HG03095 (cell line): ENCODE measurements around the gene THAP7.
"Not testable (repeated sequence)": the region's sequence is repeated elsewhere in the genome, so short reads cannot be mapped to it uniquely, and the experiment has no call there.

Experiments used
- ATAC-seq: cut with Tn5 transposase; IDR thresholded peaks from one replicate; pipeline ENCODE4 v1.9.1; 2021; ENCODE audit warnings: moderate library complexity; ENCODE audit not compliant: unreplicated experiment

The THAP7 gene

GRCh38 chr22:21013657-21014201 is 11.8 kb upstream of the THAP7 start:
- ATAC-seq: no peak

DNA sequence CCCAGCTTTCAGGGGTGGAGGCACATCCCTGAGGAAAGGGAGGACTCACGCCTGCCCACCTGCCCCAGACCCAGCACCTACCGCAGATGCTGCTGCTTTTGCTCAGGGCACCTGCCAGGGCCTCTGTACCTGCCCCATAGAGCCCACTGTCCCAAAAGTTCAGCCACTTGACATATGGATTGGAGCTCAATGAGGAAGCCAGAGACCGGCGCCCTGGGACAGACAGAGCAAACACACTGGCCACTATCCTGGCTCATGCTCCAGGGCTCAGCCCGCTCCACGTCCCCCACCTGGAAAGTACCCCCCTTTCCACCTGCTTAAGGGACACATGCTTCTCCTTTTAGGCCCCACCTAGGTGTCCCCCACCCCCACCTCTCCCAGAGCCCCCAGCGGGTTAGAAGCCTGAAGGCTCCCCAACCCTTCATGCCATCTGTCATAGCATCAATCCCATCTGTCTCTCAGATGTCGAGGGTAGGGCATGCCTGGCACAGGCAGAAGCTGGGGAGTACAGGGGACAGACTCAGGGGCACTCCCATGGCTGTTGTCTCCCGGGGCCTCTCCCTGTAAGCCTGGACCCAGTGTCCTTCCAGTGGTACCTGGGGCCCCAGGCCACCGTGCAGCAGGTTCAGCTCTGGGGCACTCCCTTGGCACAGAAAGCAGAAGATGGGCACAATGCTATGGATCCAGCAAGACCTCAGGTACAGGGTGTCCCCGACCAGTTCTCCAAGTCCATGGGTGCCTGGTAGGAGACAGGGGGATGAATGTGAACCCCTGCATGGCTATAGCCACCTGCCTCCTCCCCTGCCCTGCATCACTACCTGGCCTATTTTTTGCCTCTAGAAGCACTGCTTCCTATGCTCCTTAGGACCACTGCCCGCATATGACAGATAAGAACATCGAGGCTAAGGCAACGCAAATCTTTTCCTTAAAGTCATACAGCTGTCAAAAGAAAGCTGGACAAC is 10.8 kb upstream of the THAP7 start:
- no peak for ATAC-seq

DNA sequence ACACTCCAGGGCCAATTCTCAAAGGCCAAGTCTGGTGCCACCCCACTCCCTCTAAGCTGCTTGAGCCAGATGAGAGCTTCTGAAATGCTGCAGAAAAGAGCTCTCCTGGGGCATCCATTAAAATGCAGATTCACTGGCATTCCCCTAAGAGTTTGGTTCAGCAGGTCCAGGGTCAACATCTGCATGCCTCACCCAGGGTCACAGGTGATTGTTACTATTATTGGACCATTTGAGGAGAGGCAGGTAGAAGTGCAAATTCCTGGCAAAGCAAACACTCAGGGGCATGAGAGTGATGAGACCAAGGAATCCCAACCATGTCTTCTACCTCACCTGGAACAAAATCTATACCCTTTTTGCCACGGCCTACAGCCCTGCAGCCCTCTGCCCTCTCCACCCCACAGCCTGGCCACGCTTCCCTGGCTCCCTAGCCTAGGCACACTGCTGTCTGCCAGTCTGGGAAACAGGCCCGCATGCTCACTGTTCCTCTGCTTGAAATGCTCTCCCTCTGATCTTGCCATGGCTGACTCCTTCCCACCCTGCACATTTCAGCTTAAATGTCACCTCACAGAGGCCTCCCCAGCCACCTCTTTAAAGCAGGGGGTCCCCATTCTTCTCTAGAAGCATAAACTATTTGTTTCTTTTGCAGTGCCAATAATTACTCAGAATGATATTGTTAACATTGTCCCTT is 8.7 kb upstream of the THAP7 start:
- no peak for ATAC-seq

DNA sequence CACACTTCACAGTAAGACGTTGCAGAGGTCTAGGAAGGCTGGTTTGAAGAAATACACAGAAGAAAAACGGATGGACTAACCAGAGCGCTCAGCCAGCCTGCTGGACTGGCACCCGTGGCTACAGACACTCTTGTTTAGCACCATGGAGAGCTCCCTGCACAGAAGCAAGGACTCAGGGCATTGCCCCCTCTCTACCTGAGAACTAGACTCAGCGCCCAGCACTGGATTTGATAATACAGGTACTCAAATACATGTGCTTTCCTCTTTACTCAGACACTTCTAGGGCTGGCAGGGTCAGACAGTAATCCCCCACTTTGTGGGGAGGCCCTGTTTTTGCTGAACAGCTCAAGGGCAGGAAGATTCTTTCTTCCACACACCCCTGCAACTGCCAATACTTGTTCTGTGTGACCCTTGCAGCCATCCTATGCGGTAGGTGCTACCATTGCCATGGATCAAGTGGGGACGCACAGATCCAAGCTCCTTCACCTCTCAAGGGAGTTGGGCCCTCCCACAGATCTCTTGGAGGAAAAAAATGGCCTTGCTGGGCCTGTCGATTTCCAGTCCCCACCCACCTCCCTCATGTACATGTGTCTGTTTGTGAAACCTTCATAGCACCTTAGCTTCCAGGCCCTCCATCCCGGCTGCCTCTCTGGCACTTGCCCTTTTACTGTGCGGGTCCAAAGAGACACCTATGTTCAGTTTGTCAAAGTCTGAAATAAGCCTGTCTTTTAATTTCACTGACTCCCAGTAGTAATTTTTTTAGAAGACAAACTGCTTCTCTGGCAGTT is 7.9 kb upstream of the THAP7 start:
- ATAC-seq: no peak

- not testable (repeated sequence) for ATAC-seq
These were observed 7.3 kb upstream of the THAP7 start for GRCh38 chr22:21009208-21009607.

GRCh38 chr22:21003782-21004181 is 1.9 kb upstream of the THAP7 start:
- ATAC-seq: no peak

- ATAC-seq: no peak
These were observed 824 bp downstream of the THAP7 start for GRCh38 chr22:21000987-21001600.

DNA sequence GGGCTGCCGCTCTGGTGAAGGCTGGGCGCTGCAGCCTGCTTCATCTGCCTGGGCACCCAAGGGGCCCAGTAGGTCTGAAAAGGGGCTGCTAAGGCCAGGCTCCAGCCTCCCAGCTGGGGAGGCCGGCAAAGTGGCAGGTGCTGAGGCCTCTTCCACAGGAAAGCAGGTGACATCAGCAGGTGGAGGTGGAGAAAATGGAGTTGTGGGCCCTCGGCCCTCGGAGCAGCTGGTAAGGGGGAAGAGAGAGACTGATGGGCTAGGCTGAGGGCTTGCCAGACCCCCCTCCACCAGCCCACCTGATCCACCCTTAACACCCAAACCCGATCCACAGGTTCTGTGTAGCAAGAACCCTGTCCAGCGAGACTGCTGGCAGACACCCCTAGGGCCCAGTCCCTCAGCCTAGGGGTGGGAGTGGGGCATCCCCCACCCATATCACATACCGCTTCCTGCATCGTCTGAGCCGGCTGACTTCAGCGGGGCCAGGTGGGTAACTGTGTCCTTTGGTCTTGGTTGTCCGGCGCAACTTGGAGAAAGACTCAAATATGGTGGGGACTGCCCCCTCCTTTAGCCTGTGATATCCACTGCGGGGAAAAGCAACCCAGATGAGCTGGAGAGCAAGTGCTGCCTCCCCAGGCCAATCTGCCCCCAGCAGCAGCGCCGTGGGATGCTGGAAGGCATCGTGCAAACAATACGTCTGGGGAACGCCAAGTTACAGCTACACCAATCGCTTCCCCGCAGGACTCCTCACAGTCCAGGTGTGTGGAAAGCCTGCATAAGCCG is 1.5 kb downstream of the THAP7 start:
- no peak for ATAC-seq

DNA sequence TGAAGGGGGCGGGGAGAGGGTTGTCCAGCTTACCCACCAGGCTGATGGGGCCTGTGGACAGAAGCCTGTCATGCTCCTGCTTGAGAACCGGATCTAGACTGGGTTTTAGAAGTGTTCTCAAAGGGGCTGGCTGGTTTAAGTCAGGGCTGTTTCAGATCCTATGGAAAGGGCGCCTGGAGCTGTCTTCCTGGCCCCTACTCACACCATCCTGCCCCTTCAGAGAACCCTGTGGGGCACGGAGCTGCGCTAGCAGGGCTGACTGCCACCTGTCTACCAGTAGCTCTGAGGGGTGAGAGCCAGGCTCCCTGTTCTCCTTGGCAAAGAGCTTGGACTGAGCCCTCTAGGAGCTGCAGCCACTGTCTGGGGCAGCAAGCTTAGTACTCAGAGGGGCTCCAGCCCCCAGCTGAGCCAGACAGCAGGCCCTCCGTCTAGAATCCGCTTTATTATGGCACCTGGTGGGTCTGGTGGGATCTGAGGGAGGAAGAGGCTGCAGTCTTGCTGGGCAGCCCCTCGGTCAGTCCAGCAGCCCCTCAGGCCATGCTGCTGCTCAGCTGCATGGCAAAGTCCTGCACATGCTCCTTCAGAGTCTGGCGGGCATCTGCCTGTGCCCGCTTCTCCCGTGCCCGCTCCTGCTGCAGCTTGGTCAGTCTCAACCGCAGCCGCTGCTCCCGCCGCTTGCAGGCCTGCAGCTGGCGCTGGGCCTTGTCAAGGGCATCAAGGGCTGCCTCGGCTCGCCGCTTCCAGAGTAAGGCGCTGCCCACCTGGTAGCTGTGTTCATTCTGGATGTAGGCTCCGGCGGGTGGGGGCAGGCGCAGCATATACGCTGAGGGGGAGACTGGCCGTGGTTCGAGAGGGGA is 2.3 kb downstream of the THAP7 start:
- no peak for ATAC-seq

GRCh38 chr22:20998411-20999336 is 3.2 kb downstream of the THAP7 start:
- no peak for ATAC-seq

GRCh38 chr22:20997536-20998257 is 4.2 kb downstream of the THAP7 start:
- no peak for ATAC-seq

DNA sequence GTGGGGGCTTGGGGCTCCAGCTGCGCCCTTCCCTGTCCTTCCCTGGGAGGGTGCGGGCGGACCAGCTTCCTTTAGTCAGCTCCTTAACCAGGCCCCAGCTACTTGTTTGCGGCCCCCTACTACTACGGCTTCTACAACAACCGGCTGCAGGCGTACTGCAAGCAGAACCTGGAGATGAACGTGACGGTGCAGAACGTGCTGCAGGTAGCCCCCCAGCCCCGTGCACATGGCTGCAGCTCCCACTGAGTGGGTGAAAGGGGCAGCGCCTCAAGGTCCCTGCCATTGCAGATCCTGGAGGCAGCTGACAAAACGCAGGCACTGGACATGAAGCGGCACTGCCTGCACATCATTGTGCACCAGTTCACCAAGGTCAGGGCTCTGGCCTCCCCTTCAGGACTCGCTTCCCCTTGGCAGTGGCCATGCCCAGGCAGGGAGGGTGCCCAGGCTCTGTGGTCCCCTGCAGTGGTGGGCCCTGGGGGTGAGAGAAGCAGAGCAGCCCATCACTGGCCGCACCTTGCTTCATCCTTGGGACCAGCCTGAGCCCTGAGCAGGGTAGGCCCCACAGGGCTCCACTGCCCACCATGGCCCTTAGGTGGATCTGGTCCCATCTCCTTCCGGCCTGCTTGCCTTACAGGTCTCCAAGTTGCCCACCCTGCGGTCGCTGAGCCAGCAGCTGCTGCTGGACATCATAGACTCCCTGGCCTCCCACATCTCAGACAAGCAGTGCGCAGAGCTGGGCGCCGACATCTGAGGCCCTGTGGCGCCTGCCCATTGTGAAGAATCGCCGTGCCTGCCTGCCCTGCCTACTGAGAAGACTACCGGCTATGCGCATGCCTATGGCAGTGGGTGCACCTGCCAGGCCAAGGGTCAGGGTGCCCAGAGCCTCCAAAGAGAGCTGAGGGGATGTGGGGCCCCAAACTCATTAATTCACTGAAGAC is 5.1 kb downstream of the THAP7 start:
- ATAC-seq: no peak

GRCh38 chr22:20996031-20996410 is 5.9 kb downstream of the THAP7 start:
- ATAC-seq: no peak

GRCh38 chr22:20995329-20996030 is 6.4 kb downstream of the THAP7 start:
- no peak for ATAC-seq

DNA sequence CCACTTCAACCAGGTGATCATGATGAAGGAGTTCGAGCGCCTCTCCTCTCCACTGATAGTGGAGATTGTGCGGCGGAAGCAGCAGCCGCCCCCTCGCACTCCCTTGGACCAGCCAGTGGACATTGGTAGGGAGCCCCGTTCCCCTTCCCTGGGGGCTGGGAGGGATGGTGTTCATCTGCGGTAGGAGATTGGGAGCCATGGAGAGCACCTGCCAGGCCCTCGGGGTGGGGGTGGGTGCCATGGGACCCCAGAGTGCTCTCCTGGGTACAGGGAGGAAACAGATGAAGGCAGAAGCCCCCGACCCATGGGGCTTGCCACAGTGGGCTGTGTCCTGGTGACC is 7.0 kb downstream of the THAP7 start:
- no peak for ATAC-seq
